HEK293 (cell line): ENCODE data around the gene CABP4.
A peak's percentile ranks its signal among the peaks of the same experiment; 100 is the strongest.
"Not testable (repeated sequence)": the region's sequence is repeated elsewhere in the genome, so short reads cannot be mapped to it uniquely, and the experiment has no call there.

Experiments used
- CTCF ChIA-PET: fragments of 350-600 bp; formaldehyde crosslinking; extraction: SDS; loops from one replicate; lab custom pipeline; 2021; ENCODE audit warnings: antibody characterized with exemption; lab: Yijun Ruan, JAX
- POLR2A ChIA-PET: fragments of 300-600 bp; formaldehyde crosslinking; extraction: SDS; loops from one replicate; lab custom pipeline; 2020; ENCODE audit warnings: antibody characterized with exemption, inconsistent platforms; lab: Yijun Ruan, JAX
- H3K27ac ChIP-seq: fragments of 200-500 bp; sonication (Bioruptor generic); 2 replicates; pipeline ENCODE4 v1.5.1; 2014; ENCODE audit warnings: low read depth, low read length, control low read depth, inconsistent platforms; ENCODE audit errors: extremely low read depth
- H3K36me3 ChIP-seq, 2 experiments: fragments of 200-500 bp in 1 of 2; sonication (Bioruptor generic) in 1 of 2; 1 replicate in 1 of 2; 2 replicates in 1 of 2; pipeline ENCODE4 v1.5.1; 2014 to 2017; ENCODE audit warnings: inconsistent platforms in 2 of 2, low read length in 2 of 2; ENCODE audit not compliant: control insufficient read depth in 2 of 2, insufficient read depth in 1 of 2
- H3K4me1 ChIP-seq: fragments of 200-500 bp; sonication (Bioruptor generic); 2 replicates; pipeline ENCODE4 v1.5.1; 2014; ENCODE audit warnings: mild to moderate bottlenecking, low read length, inconsistent platforms; ENCODE audit not compliant: control insufficient read depth, insufficient read depth
- H3K4me3 ChIP-seq: 2 replicates; pipeline ENCODE4 v1.5.1; 2011; ENCODE audit warnings: low read depth, mild to moderate bottlenecking, control low read depth, low read length, moderate library complexity
- H3K9me3 ChIP-seq: fragments of 200-500 bp; sonication (Bioruptor generic); 2 replicates; pipeline ENCODE4 v1.5.1; 2014; ENCODE audit warnings: low read depth, low read length, inconsistent platforms; ENCODE audit not compliant: control insufficient read depth, insufficient read depth
- GLIS2 ChIP-seq: fragments of 450-650 bp; formaldehyde crosslinking; IDR thresholded peaks from 2 replicates; pipeline ENCODE4 v1.5.1; 2016; ENCODE audit warnings: missing biosample characterization, missing genetic modification characterization
- TCF7L2 ChIP-seq: IDR thresholded peaks from 2 replicates; pipeline ENCODE4 v1.6.1; 2011; ENCODE audit warnings: low read depth, mild to moderate bottlenecking, inconsistent platforms, low read length, moderate library complexity, borderline replicate concordance
- WT1 ChIP-seq: fragments of 450-650 bp; formaldehyde crosslinking; IDR thresholded peaks from 2 replicates; pipeline ENCODE4 v1.5.1; 2016; ENCODE audit warnings: missing biosample characterization, missing genetic modification characterization
- ZBTB1 ChIP-seq: fragments of 450-650 bp; formaldehyde crosslinking; IDR thresholded peaks from 2 replicates; pipeline ENCODE4 v1.5.1; 2016; ENCODE audit warnings: missing biosample characterization, missing genetic modification characterization
- ZFHX2 ChIP-seq: fragments of 450-650 bp; formaldehyde crosslinking; conservative IDR thresholded peaks from 2 replicates; pipeline ENCODE4 v1.5.1; 2016; ENCODE audit warnings: missing biosample characterization, missing genetic modification characterization
- ZFP69B ChIP-seq: fragments of 450-650 bp; formaldehyde crosslinking; IDR thresholded peaks from 2 replicates; pipeline ENCODE4 v1.5.1; 2016; ENCODE audit warnings: missing biosample characterization, missing genetic modification characterization
- ZNF132 ChIP-seq: fragments of 450-650 bp; formaldehyde crosslinking; IDR thresholded peaks from 2 replicates; pipeline ENCODE4 v1.5.1; 2017; ENCODE audit warnings: missing biosample characterization, missing genetic modification characterization, borderline replicate concordance
- ZNF133 ChIP-seq: fragments of 450-650 bp; formaldehyde crosslinking; IDR thresholded peaks from 2 replicates; pipeline ENCODE4 v1.5.1; 2016; ENCODE audit warnings: missing biosample characterization, missing genetic modification characterization
- ZNF155 ChIP-seq: fragments of 450-650 bp; formaldehyde crosslinking; IDR thresholded peaks from 2 replicates; pipeline ENCODE4 v1.5.1; 2016; ENCODE audit warnings: missing biosample characterization, missing genetic modification characterization
- ZNF350 ChIP-seq: fragments of 450-650 bp; formaldehyde crosslinking; IDR thresholded peaks from 2 replicates; pipeline ENCODE4 v1.5.0; 2017; ENCODE audit warnings: missing biosample characterization, mild to moderate bottlenecking, missing genetic modification characterization
- ZNF670 ChIP-seq: fragments of 450-650 bp; formaldehyde crosslinking; IDR thresholded peaks from 2 replicates; pipeline ENCODE4 v1.5.1; 2016; ENCODE audit warnings: missing biosample characterization, missing genetic modification characterization, low read depth
- ZNF677 ChIP-seq: fragments of 450-650 bp; IDR thresholded peaks from 2 replicates; pipeline ENCODE4 v1.5.0; 2018; ENCODE audit warnings: missing biosample characterization, mild to moderate bottlenecking, missing genetic modification characterization, moderate library complexity
- ZNF701 ChIP-seq: fragments of 450-650 bp; formaldehyde crosslinking; IDR thresholded peaks from 2 replicates; pipeline ENCODE4 v1.5.1; 2016; ENCODE audit warnings: missing biosample characterization, missing genetic modification characterization
- ZNF791 ChIP-seq: fragments of 450-650 bp; formaldehyde crosslinking; IDR thresholded peaks from 2 replicates; pipeline ENCODE4 v1.5.1; 2016; ENCODE audit warnings: missing biosample characterization, missing genetic modification characterization
- ZNF792 ChIP-seq: fragments of 450-650 bp; formaldehyde crosslinking; IDR thresholded peaks from 2 replicates; pipeline ENCODE4 v1.5.1; 2016; ENCODE audit warnings: missing biosample characterization, missing genetic modification characterization
- ZSCAN30 ChIP-seq: fragments of 450-650 bp; IDR thresholded peaks from 2 replicates; pipeline ENCODE4 v1.5.1; 2018; ENCODE audit warnings: missing biosample characterization, mild to moderate bottlenecking, missing genetic modification characterization, moderate library complexity
- TF ChIP-seq, protein P1 (sequence below): fragments of 450-650 bp; formaldehyde crosslinking; IDR thresholded peaks from 2 replicates; pipeline ENCODE4 v1.5.1; 2016; ENCODE audit warnings: missing biosample characterization, missing genetic modification characterization
- TF ChIP-seq, protein P2 (sequence below): fragments of 450-650 bp; formaldehyde crosslinking; IDR thresholded peaks from 2 replicates; pipeline ENCODE4 v1.5.1; 2016; ENCODE audit warnings: missing biosample characterization, missing genetic modification characterization
- TF ChIP-seq, protein P3 (sequence below): sonication (generic); formaldehyde crosslinking; IDR thresholded peaks from 2 replicates; pipeline ENCODE4 v1.8.1; 2022; ENCODE audit warnings: mild to moderate bottlenecking, moderate library complexity, missing genetic modification reagents

CABP4 gene

DNA sequence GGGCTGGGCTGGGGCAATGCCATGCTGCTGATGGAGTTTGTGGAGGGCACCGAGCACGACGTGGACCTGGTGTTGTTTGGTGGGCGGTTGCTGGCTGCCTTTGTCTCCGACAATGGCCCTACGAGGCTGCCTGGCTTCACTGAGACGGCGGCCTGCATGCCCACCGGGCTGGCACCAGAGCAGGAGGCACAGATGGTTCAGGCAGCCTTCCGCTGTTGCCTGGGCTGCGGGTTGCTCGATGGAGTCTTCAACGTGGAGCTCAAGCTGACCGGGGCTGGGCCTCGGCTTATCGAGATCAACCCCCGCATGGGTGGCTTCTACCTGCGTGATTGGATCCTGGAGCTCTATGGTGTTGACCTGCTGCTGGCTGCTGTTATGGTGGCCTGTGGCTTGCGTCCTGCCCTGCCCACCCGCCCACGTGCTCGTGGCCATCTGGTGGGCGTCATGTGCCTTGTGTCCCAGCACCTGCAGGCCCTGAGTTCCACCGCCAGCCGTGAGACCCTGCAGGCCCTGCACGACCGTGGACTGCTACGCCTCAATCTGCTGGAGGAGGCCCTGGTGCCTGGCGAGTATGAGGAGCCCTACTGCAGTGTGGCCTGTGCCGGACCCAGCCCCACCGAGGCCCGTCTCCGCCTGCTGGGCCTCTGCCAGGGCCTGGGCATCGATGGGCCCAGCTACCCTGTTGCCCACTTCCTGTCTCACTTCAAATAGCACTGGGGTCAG lies 31.1 kb upstream of the CABP4 start:
- peaks cover under 1% of the 10 kb centered on the region; the same call in 1 of the 2 replicates for H3K4me1 ChIP-seq
- no peaks in the 10 kb centered on the region for H3K36me3 ChIP-seq
- TF ChIP-seq, protein P1, sequence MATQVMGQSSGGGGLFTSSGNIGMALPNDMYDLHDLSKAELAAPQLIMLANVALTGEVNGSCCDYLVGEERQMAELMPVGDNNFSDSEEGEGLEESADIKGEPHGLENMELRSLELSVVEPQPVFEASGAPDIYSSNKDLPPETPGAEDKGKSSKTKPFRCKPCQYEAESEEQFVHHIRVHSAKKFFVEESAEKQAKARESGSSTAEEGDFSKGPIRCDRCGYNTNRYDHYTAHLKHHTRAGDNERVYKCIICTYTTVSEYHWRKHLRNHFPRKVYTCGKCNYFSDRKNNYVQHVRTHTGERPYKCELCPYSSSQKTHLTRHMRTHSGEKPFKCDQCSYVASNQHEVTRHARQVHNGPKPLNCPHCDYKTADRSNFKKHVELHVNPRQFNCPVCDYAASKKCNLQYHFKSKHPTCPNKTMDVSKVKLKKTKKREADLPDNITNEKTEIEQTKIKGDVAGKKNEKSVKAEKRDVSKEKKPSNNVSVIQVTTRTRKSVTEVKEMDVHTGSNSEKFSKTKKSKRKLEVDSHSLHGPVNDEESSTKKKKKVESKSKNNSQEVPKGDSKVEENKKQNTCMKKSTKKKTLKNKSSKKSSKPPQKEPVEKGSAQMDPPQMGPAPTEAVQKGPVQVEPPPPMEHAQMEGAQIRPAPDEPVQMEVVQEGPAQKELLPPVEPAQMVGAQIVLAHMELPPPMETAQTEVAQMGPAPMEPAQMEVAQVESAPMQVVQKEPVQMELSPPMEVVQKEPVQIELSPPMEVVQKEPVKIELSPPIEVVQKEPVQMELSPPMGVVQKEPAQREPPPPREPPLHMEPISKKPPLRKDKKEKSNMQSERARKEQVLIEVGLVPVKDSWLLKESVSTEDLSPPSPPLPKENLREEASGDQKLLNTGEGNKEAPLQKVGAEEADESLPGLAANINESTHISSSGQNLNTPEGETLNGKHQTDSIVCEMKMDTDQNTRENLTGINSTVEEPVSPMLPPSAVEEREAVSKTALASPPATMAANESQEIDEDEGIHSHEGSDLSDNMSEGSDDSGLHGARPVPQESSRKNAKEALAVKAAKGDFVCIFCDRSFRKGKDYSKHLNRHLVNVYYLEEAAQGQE (tag by site-specific recombination): no peak
- TF ChIP-seq ZFP69B (tag by site-specific recombination) (no peak), ZNF792 (tag by site-specific recombination) (no peak), ZNF155 (tag by site-specific recombination) (no peak), ZNF350 (tag by site-specific recombination) (no peak), ZNF791 (no peak), ZNF701 (tag by site-specific recombination) (no peak), ZBTB1 (tag by site-specific recombination) (no peak), ZNF677 (tag by site-specific recombination) (no peak), TCF7L2 (no peak), GLIS2 (no peak), ZNF670 (no peak), ZNF132 (tag by site-specific recombination) (no peak), ZNF133 (tag by site-specific recombination) (no peak), ZSCAN30 (tag by site-specific recombination) (no peak), WT1 (no peak)
- TF ChIP-seq, protein P2, sequence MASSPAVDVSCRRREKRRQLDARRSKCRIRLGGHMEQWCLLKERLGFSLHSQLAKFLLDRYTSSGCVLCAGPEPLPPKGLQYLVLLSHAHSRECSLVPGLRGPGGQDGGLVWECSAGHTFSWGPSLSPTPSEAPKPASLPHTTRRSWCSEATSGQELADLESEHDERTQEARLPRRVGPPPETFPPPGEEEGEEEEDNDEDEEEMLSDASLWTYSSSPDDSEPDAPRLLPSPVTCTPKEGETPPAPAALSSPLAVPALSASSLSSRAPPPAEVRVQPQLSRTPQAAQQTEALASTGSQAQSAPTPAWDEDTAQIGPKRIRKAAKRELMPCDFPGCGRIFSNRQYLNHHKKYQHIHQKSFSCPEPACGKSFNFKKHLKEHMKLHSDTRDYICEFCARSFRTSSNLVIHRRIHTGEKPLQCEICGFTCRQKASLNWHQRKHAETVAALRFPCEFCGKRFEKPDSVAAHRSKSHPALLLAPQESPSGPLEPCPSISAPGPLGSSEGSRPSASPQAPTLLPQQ (tag by site-specific recombination): no peak
- TF ChIP-seq, protein P3, sequence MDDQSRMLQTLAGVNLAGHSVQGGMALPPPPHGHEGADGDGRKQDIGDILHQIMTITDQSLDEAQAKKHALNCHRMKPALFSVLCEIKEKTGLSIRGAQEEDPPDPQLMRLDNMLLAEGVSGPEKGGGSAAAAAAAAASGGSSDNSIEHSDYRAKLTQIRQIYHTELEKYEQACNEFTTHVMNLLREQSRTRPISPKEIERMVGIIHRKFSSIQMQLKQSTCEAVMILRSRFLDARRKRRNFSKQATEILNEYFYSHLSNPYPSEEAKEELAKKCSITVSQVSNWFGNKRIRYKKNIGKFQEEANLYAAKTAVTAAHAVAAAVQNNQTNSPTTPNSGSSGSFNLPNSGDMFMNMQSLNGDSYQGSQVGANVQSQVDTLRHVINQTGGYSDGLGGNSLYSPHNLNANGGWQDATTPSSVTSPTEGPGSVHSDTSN (CRISPR knock-in tag): no peak
- no peak overlapping the region for H3K27ac ChIP-seq
- H3K4me3 ChIP-seq: no peak overlapping the region
- POLR2A ChIA-PET: interaction anchor here (1.2 kb wide), 1 partner anchor 45 kb away, joined by 3 read pairs; the partner anchor contains the start of gene TMEM134
- CTCF ChIA-PET: interaction anchor here (0.7 kb wide), 2 partner anchors 23 to 73 kb away, joined by 3 read pairs; no protein-coding TSS in a partner anchor
- no peaks in the 10 kb centered on the region for H3K9me3 ChIP-seq

DNA sequence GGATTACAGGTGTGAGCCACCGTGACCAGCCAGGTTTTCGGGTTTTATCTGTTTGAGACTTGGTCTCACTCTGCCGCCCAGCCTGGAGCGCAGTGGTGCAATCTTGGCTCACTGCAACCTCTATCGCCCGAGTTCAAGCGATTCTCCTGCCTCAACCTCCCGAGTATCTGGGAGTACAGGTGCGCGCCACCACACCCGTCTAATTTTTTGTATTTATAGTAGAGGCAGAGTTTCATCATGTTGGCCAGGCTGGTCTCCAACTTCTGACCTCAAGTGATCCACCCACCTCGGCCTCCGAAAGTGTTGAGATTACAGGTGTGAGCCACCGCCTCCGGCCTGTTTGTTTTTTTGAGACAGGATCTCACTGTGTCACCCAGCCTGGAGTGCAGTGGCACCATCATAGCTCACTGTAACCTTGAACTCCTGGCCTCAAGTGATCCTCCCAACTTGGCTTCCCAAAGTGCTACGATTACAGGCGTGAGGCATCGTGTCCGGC lies 27.7 kb upstream of the CABP4 start:
- POLR2A ChIA-PET: interaction anchor here (3.2 kb wide), 1 partner anchor 26 kb away, joined by 16 read pairs; the partner anchor contains the start of gene PPP1CA
- H3K27ac ChIP-seq: not testable (repeated sequence)
- TF ChIP-seq ZFHX2 (tag by site-specific recombination): 0 out of 2 replicates have a peak, but pooled peaks have one; percentile 12
- TF ChIP-seq, all 188 proteins: peak for 1; not testable (repeated sequence) for 187
- peaks cover 5 to 30% of the 10 kb centered on the region in 2 experiments; a peak in 2 of 3 replicates for H3K36me3 ChIP-seq
- CTCF ChIA-PET, H3K4me1 ChIP-seq, H3K9me3 ChIP-seq: not testable (repeated sequence)
- peak overlapping the region; percentile 81; the same call in 1 of the 2 replicates for H3K4me3 ChIP-seq
